Measurements from ENCODE around the gene MBP.

The MBP gene

GRCh38 chr18:76943542-76944339 lies 188.8 kb downstream of the MBP start:
- no peak for DNase-seq (ENCODE audit: low spot score)

DNA sequence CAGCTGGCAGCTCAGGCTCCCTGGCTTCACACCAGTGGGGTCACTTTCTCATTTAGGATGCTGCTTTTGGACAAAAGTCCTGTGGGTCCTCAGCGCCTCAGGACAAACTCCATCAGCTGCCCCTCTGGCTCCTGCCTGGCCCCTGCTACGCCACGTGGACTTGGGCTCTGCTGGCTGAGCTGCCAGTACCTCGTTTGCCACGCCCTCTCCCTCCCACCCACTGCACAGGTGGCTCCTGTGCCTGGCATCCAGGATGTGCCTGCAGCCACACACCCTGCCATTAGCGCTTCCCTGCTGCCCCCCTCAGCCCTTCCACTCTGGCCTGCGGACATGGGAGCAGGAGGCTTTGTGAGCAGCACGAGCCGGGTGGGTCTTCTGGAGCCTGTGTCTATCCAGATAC lies 191.3 kb downstream of the MBP start:
- no peak for DNase-seq (ENCODE audit: low spot score)

- DNase-seq (ENCODE audit: low spot score), result no peak
Observed at GRCh38 chr18:76938619-76939018, 194.0 kb downstream of the MBP start.

DNA sequence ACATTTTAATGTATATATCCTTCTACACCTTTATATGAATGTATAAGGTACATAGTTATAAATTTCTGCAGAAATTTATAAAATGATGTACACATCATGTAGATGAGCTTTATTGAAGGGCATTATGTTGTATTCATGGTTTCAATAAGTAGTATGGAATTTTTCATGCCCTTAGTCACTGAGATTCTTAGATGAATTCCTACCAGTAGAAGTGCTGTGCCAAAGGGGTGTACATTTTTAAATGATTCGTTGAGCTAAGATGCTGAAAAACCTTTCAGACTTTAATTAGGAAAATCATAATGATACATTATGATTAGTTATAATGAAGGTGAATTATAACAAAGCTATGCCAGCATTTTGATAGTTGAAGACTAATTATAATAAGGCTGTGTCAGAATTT lies 195.0 kb downstream of the MBP start:
- no peak for DNase-seq (ENCODE audit: low spot score)

GRCh38 chr18:76936877-76937276 lies 195.7 kb downstream of the MBP start:
- DNase-seq (ENCODE audit: low spot score), result no peak

GRCh38 chr18:76935722-76936337 lies 196.8 kb downstream of the MBP start:
- DNase-seq (ENCODE audit: low spot score), result no peak

DNA sequence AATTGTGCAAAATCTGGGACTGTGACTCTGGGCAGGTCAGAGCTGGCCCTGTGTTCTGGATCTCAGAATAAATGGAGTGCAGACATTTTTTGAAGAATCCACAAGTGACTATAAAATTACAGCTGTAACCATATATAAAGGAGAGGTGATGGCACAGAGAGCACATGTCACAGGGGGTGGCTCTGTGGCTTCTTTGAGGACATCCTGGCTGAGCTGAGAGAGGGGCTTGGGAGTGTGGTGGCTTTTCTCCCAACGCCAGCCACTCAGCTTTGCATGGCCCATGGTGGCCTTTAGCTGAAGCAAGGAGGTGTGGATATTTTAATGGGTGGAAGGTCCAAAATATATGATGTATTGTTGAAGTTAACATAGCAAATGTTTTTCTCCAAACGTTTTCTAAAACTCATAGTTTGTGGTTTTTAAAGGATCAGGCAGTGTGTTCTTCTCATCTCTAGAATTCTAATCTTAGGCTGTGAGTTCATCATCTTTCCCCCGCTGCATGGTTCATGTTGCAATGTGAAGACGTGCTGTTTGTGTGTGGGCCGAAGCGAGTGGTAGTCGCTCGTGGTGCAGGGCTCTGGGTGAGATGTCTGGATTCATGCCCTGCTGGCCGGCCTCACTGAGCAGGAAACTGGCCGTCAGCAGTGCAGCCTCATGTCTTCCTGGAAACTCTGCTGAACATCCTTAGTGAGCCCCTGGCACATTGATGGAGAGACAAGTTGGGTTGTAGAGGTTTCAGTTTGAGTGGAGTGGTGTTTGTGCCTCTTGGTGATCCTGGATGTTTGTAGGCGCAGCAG lies 200.4 kb downstream of the MBP start:
- DNase-seq (ENCODE audit: low spot score), result no peak

- no peak for DNase-seq (ENCODE audit: low spot score)
Observed at GRCh38 chr18:76931171-76931570, 201.4 kb downstream of the MBP start.
